GM12878 (cell line): ENCODE results near the gene NDUFV1. TPM values are rescaled to one million over a fixed set of nuclear protein-coding genes. Genes with fewer than 3 reads are reported as not detected.

ENCODE experiments used
- ATAC-seq: fragments of 200-7000 bp; cut with Tn5 transposase; 3 replicates; pipeline ENCODE4 v1.9.1; 2020; ENCODE audit warnings: mild to moderate bottlenecking, moderate library complexity
- BruUV-seq: library from RNA; stranded (reverse); fragments of 400-500 nt; replicated peaks from 2 replicates; lab custom pipeline; 2021; lab: Mats Ljungman, UMichigan
- CTCF ChIA-PET: fragments of 300-600 bp; sonication (Branson Sonifier 250); formaldehyde crosslinking; extraction: SDS; loops from one replicate; lab custom pipeline; 2021; ENCODE audit warnings: inconsistent platforms; lab: Yijun Ruan, JAX
- POLR2A ChIA-PET: fragments of 350-600 bp; formaldehyde crosslinking; extraction: SDS; loops from one replicate; lab custom pipeline; 2021; ENCODE audit warnings: inconsistent platforms; lab: Charles Lee
- RAD21 ChIA-PET: fragments of 300-600 bp; sonication (Branson Sonifier 250); formaldehyde crosslinking; loops from one replicate; lab custom pipeline; 2023; ENCODE audit warnings: antibody characterized with exemption; ENCODE audit not compliant: unreplicated experiment; lab: Charles Lee
- SMC1A ChIA-PET: fragments of 300-600 bp; sonication (Branson Sonifier 250); formaldehyde crosslinking; loops from one replicate; lab custom pipeline; 2023; ENCODE audit not compliant: unreplicated experiment, uncharacterized antibody; lab: Charles Lee
- DNase-seq: peaks from one replicate; pipeline ENCODE4 v3.0.0-alpha.2; 2011; ENCODE audit warnings: low read depth, low spot score
- FAIRE-seq: peaks from 3 replicates; lab custom pipeline; 2011; peaks lifted over from hg19 to GRCh38; lab: Jason Lieb, UNC
- H2AFZ ChIP-seq: 2 replicates; pipeline ENCODE4 v1.6.0; 2011; ENCODE audit warnings: low read depth, low read length, control low read depth; ENCODE audit not compliant: control insufficient read depth
- H3K27ac ChIP-seq: 2 replicates; pipeline ENCODE4 v1.5.1; 2011; ENCODE audit warnings: control low read depth; ENCODE audit not compliant: control insufficient read depth, insufficient read depth
- H3K27me3 ChIP-seq, 2 experiments: replicated peaks in 1 of 2; 2 replicates each; pipeline versions ENCODE4 v1.6.0 to v1.6.1; 2011; ENCODE audit warnings: low read length in 1 of 2; ENCODE audit not compliant: control insufficient read depth in 2 of 2, insufficient read depth in 2 of 2
- H3K36me3 ChIP-seq, 2 experiments: 2 replicates each; pipeline ENCODE4 v1.5.1; 2011; ENCODE audit warnings: low read length in 1 of 2; ENCODE audit not compliant: control insufficient read depth in 2 of 2, insufficient read depth in 2 of 2
- H3K4me1 ChIP-seq: 2 replicates; pipeline ENCODE4 v1.6.1; 2011; ENCODE audit warnings: mild to moderate bottlenecking, low read length, moderate library complexity, mixed read lengths; ENCODE audit not compliant: control insufficient read depth, insufficient read depth
- H3K4me2 ChIP-seq: 2 replicates; pipeline ENCODE4 v1.6.0; 2011; ENCODE audit warnings: control low read depth; ENCODE audit not compliant: control insufficient read depth, insufficient read depth
- H3K4me3 ChIP-seq: fragments of 200-600 bp; sonication (generic); 2 replicates; pipeline ENCODE4 v1.5.1; 2016
- H3K79me2 ChIP-seq: 2 replicates; pipeline ENCODE4 v1.6.0; 2011; ENCODE audit warnings: low read length; ENCODE audit not compliant: control insufficient read depth, insufficient read depth
- H3K9ac ChIP-seq: 2 replicates; pipeline ENCODE4 v1.8.0; 2011; ENCODE audit warnings: low read length, control low read depth, mixed read lengths; ENCODE audit not compliant: control insufficient read depth, insufficient read depth
- H3K9me3 ChIP-seq: replicated peaks from 3 replicates; pipeline ENCODE4 v1.5.1; 2011; ENCODE audit warnings: mild to moderate bottlenecking, low read length; ENCODE audit not compliant: control insufficient read depth, insufficient read depth
- H4K20me1 ChIP-seq: 2 replicates; pipeline ENCODE4 v1.6.0; 2011; ENCODE audit not compliant: control insufficient read depth, insufficient read depth
- FOXM1 ChIP-seq: IDR thresholded peaks from 2 replicates; pipeline ENCODE4 v1.6.1; 2012; ENCODE audit warnings: low read depth, mild to moderate bottlenecking, inconsistent platforms, low read length, moderate library complexity
- PAX8 ChIP-seq: fragments of 450-650 bp; IDR thresholded peaks from 2 replicates; pipeline ENCODE4 v1.6.1; 2017; ENCODE audit warnings: mild to moderate bottlenecking, moderate library complexity
- PKNOX1 ChIP-seq: fragments of 450-650 bp; IDR thresholded peaks from 2 replicates; pipeline ENCODE4 v1.6.1; 2016; ENCODE audit warnings: mild to moderate bottlenecking
- WGBS: methylation state at CpG from one replicate; pipeline ENCODE4 v1.1.6; 2016; ENCODE audit warnings: low lambda C conversion rate; ENCODE audit not compliant: insufficient replicate concordance, insufficient coverage; ENCODE audit errors: missing lambda C conversion rate; 5-methylcytosine and 5-hydroxymethylcytosine counted together
- in situ Hi-C: fragments of 300-500 bp; cut with MboI; formaldehyde crosslinking; loops from 9 replicates; pipeline ENCODE4 v1.14.3; 2018; ENCODE audit warnings: mixed read lengths
- intact Hi-C: fragments of 100-400 bp; cut with micrococcal nuclease; formaldehyde crosslinking; loops from one replicate; pipeline ENCODE4 v1.14.2; 2022; ENCODE audit not compliant: unreplicated experiment
- polyA plus RNA-seq, 11 experiments: library from polyadenylated mRNA; depleted of rRNA in 4 of 11; unstranded in 6 of 11; stranded (reverse) in 5 of 11; fragments of >200 nt; fragmentation: Nextera tagmentation in 4 of 11; fragmentation: Illumina TruSeq in 1 of 11; extraction: Ambion mirVana in 4 of 11; extraction: Trizol in 1 of 11; gene quantifications; 1 replicate in 1 of 11; 2 replicates in 10 of 11; pipeline versions ENCODE4 v1.2.1 to v1.2.3, GENCODE V29; 2011 to 2016; ENCODE audit warnings: inconsistent platforms in 2 of 11, missing spikeins in 2 of 11, low read depth in 1 of 11
- total RNA-seq, 4 experiments: library from RNA; depleted of rRNA in 3 of 4; stranded (reverse); fragments of >200 nt in 3 of 4; fragmentation: Illumina TruSeq in 1 of 4; extraction: Trizol in 1 of 4; gene quantifications; 2 replicates each; pipeline versions ENCODE4 v1.2.1 to v1.2.3, GENCODE V29; 2013 to 2021

Gene NDUFV1
- total and polyA plus RNA-seq, 10 of the 15 experiments (the other 5 are each of a cell fraction or from before 2014, with no cell fraction given): 8.2 to 380 (median 231) TPM

- H3K9ac ChIP-seq: no peak overlapping the region
- BruUV-seq: no TSS peak
- no peak for TF ChIP-seq FOXM1
- H3K36me3 ChIP-seq: no peaks in the 10 kb centered on the region
- POLR2A ChIA-PET: no interaction called here
- ATAC-seq (no peak), FAIRE-seq (no peak), DNase-seq (no peak)
- CTCF ChIA-PET: no interaction called here
- in situ Hi-C loops: no loop called here
- H3K4me1 ChIP-seq: peaks cover 16% of the 10 kb centered on the region
- no peak overlapping the region for H2AFZ ChIP-seq
- H3K4me3 ChIP-seq: no peak overlapping the region
- H3K79me2 ChIP-seq: no peaks in the 10 kb centered on the region
- H3K9me3 ChIP-seq: no peaks in the 10 kb centered on the region
- intact Hi-C loops: no loop called here
- SMC1A ChIA-PET: no interaction called here
- H3K4me2 ChIP-seq: no peak overlapping the region
- RAD21 ChIA-PET: no interaction called here
- no peaks in the 10 kb centered on the region; a peak in 1 of 4 replicates for H3K27me3 ChIP-seq
- no peak overlapping the region for H3K27ac ChIP-seq
- no peaks in the 10 kb centered on the region for H4K20me1 ChIP-seq
- 62% methylated on average over 22 of the region's 22 CpGs for WGBS
These were observed 27.1 kb downstream of the NDUFV1 start for GRCh38 chr11:67633758-67634365.

- H3K27me3 ChIP-seq: no peaks in the 10 kb centered on the region; a peak in 1 of 4 replicates
- TF ChIP-seq PKNOX1 (peak; percentile 10; the same call in 1 of the 2 replicates), PAX8 (no peak)
- ChIA-PET CTCF (interaction anchor here (2.0 kb wide), 1 partner anchor 24 kb away, joined by 21 read pairs; no protein-coding TSS in a partner anchor), SMC1A (interaction anchor here (1.7 kb wide), 1 partner anchor 11 kb away, joined by 6 read pairs; no protein-coding TSS in a partner anchor), RAD21 (interaction anchor here (1.5 kb wide), 1 partner anchor 20 kb away, joined by 4 read pairs; no protein-coding TSS in a partner anchor), POLR2A (interaction anchor here (0.7 to 0.9 kb wide), 2 partner anchors 14 to 363 kb away, joined by 3 read pairs; no protein-coding TSS in a partner anchor)
- FAIRE-seq (no peak), ATAC-seq (no peak), DNase-seq (no peak)
- no peaks in the 10 kb centered on the region for H3K36me3 ChIP-seq
- no peak overlapping the region for H3K27ac ChIP-seq
- BruUV-seq: no TSS peak
- peaks cover 13% of the 10 kb centered on the region for H3K4me1 ChIP-seq
- H3K4me3 ChIP-seq: no peak overlapping the region
- in situ Hi-C loops: no loop called here
- no peak overlapping the region for H3K4me2 ChIP-seq
- 60% methylated on average over 20 of the region's 20 CpGs for WGBS
- H3K9ac ChIP-seq: no peak overlapping the region
- H4K20me1 ChIP-seq: no peaks in the 10 kb centered on the region
- H3K9me3 ChIP-seq: no peaks in the 10 kb centered on the region
- no peak overlapping the region for H2AFZ ChIP-seq
- no peaks in the 10 kb centered on the region for H3K79me2 ChIP-seq
- intact Hi-C loops: no loop called here
These were observed 27.9 kb downstream of the NDUFV1 start for GRCh38 chr11:67634366-67635230.
